CD4-positive, alpha-beta memory T cell (primary cell): ENCODE data around the gene FAM118A. TPM values are rescaled to one million over a fixed set of nuclear protein-coding genes. Genes with fewer than 3 reads are reported as not detected.
A peak's percentile ranks its signal among the peaks of the same experiment; 100 is the strongest.
"Not testable (repeated sequence)": the region's sequence is repeated elsewhere in the genome, so short reads cannot be mapped to it uniquely, and the experiment has no call there.

ENCODE experiments used
- CTCF ChIA-PET: fragments of 350-600 bp; sonication (Branson Sonifier 250); formaldehyde crosslinking; loops from one replicate; lab custom pipeline; 2021; ENCODE audit warnings: inconsistent platforms; ENCODE audit not compliant: partially characterized antibody; lab: Charles Lee
- POLR2A ChIA-PET: fragments of 350-600 bp; sonication (Branson Sonifier 250); formaldehyde crosslinking; loops from one replicate; lab custom pipeline; 2021; ENCODE audit not compliant: partially characterized antibody; lab: Charles Lee
- DNase-seq, 5 donors: peaks; one replicate each; pipeline versions ENCODE4 v3.0.0 to v3.0.0-alpha.2; 2020 to 2022; ENCODE audit warnings: mixed read lengths in 1 of 5
- H3K27ac ChIP-seq: one replicate; pipeline ENCODE4 v1.7.0; 2013; ENCODE audit warnings: low read depth, low read length
- H3K27me3 ChIP-seq: 2 replicates; pipeline ENCODE4 v1.7.0; 2013; ENCODE audit warnings: mild to moderate bottlenecking, low read length, moderate library complexity; ENCODE audit not compliant: insufficient read depth
- H3K36me3 ChIP-seq: 2 replicates; pipeline ENCODE4 v1.7.0; 2013; ENCODE audit warnings: mild to moderate bottlenecking, low read length, moderate library complexity; ENCODE audit not compliant: insufficient read depth
- H3K4me1 ChIP-seq: 2 replicates; pipeline ENCODE4 v1.7.0; 2013; ENCODE audit warnings: mild to moderate bottlenecking, low read length, moderate library complexity; ENCODE audit not compliant: insufficient read depth
- H3K4me3 ChIP-seq, 2 donors: one replicate each; pipeline ENCODE4 v1.7.0; 2013; ENCODE audit warnings: low read length in 2 of 2, mild to moderate bottlenecking in 1 of 2
- H3K9me3 ChIP-seq, 2 donors: one replicate each; pipeline ENCODE4 v1.7.0; 2013; ENCODE audit warnings: low read length in 2 of 2, control low read depth in 1 of 2; ENCODE audit not compliant: control insufficient read depth in 1 of 2
- H3K27ac Mint-ChIP-seq, 7 donors: one replicate each; pipeline ENCODE4 v1.8.0; 2020 to 2021; ENCODE audit warnings: mixed read lengths in 7 of 7, mild to moderate bottlenecking in 6 of 7, inconsistent platforms in 3 of 7, moderate library complexity in 3 of 7
- H3K27me3 Mint-ChIP-seq, 2 donors: one replicate each; pipeline ENCODE4 v1.8.0; 2020 to 2021; ENCODE audit warnings: mixed read lengths in 2 of 2
- H3K36me3 Mint-ChIP-seq, 2 donors: one replicate each; pipeline ENCODE4 v1.8.0; 2020 to 2021; ENCODE audit warnings: mixed read lengths in 2 of 2, inconsistent platforms in 1 of 2, mild to moderate bottlenecking in 1 of 2
- H3K4me1 Mint-ChIP-seq, 4 donors: one replicate each; pipeline ENCODE4 v1.8.0; 2020 to 2021; ENCODE audit warnings: mixed read lengths in 4 of 4, mild to moderate bottlenecking in 1 of 4
- H3K4me3 Mint-ChIP-seq, 8 donors: one replicate each; pipeline ENCODE4 v1.8.0; 2020 to 2021; ENCODE audit warnings: mixed read lengths in 8 of 8, mild to moderate bottlenecking in 7 of 8, moderate library complexity in 6 of 8, inconsistent platforms in 3 of 8
- H3K9me3 Mint-ChIP-seq, 8 donors: one replicate each; pipeline ENCODE4 v1.8.0; 2020 to 2021; ENCODE audit warnings: mixed read lengths in 8 of 8, mild to moderate bottlenecking in 5 of 8, inconsistent platforms in 3 of 8, moderate library complexity in 1 of 8
- intact Hi-C: fragments of 100-400 bp; cut with micrococcal nuclease; formaldehyde crosslinking; loops from one replicate; pipeline ENCODE4 v1.15.1; 2023
- polyA plus RNA-seq, 2 donors: library from polyadenylated mRNA; unstranded; fragments of 300-500 nt; fragmentation: Illumina TruSeq; gene quantifications; one replicate each; pipeline ENCODE4 v1.2.3, GENCODE V29; 2021
- total RNA-seq, 2 experiments: library from RNA; stranded (reverse); gene quantifications; one replicate each; pipeline ENCODE4 v1.2.3, GENCODE V29; 2021

Gene FAM118A
- total and polyA plus RNA-seq, 4 experiments from 2014 or later, result 34.5 to 122 (median 85.1) TPM

GRCh38 chr22:45294030-45294429 is 15.7 kb upstream of the FAM118A start:
- Mint-ChIP-seq H3K27ac (peak overlapping the region in 3 of 7 donors; percentile 27 to 87 (median 47)), H3K4me3 (no peak overlapping the region), H3K36me3 (no peaks in the 10 kb centered on the region), H3K9me3 (no peaks in the 10 kb centered on the region), H3K4me1 (peaks cover 10 to 25% (median 12%) of the 10 kb centered on the region in 4 donors), H3K27me3 (no peaks in the 10 kb centered on the region)
- H3K4me1 ChIP-seq, result peaks cover 21% of the 10 kb centered on the region
- intact Hi-C loops, result no loop called here
- H3K36me3 ChIP-seq, result no peaks in the 10 kb centered on the region
- no peaks in the 10 kb centered on the region for H3K27me3 ChIP-seq
- H3K27ac ChIP-seq, result no peak overlapping the region
- no peak overlapping the region for H3K4me3 ChIP-seq
- ChIA-PET CTCF (no interaction called here), POLR2A (no interaction called here)
- no peaks in the 10 kb centered on the region for H3K9me3 ChIP-seq
- no peak for DNase-seq

- POLR2A ChIA-PET, result interaction anchor here (4.1 to 4.5 kb wide), 2 partner anchors 15 to 22 kb away, joined by 27 to 30 read pairs; partner anchors contain the start of gene FAM118A
- intact Hi-C loops, result not testable (repeated sequence)
Measured at GRCh38 chr22:45295004-45295403, 14.7 kb upstream of the FAM118A start.

GRCh38 chr22:45295492-45295891 is 14.2 kb upstream of the FAM118A start:
- no peaks in the 10 kb centered on the region for H3K27me3 Mint-ChIP-seq
- H3K27ac Mint-ChIP-seq, result peak overlapping the region in 4 of 7 donors; percentile 42 to 89 (median 78)
- H3K27ac ChIP-seq, result no peak overlapping the region
- intact Hi-C loops, result no loop called here
- H3K9me3 Mint-ChIP-seq, result no peaks in the 10 kb centered on the region
- H3K4me3 ChIP-seq, result no peak overlapping the region
- H3K9me3 ChIP-seq, result no peaks in the 10 kb centered on the region
- H3K4me1 ChIP-seq, result peaks cover 21% of the 10 kb centered on the region
- no peaks in the 10 kb centered on the region for H3K36me3 Mint-ChIP-seq
- ChIA-PET CTCF (interaction anchor here (0.9 kb wide), 1 partner anchor 23 kb away, joined by 5 read pairs; no protein-coding TSS in a partner anchor), POLR2A (interaction anchor here (4.1 to 4.5 kb wide), 2 partner anchors 14 to 22 kb away, joined by 27 to 30 read pairs; partner anchors contain the start of gene FAM118A)
- no peak for DNase-seq
- peak overlapping the region in 1 of 8 donors; percentile 5 for H3K4me3 Mint-ChIP-seq
- H3K36me3 ChIP-seq, result no peaks in the 10 kb centered on the region
- peaks cover 10 to 25% (median 12%) of the 10 kb centered on the region in 4 donors for H3K4me1 Mint-ChIP-seq
- no peaks in the 10 kb centered on the region for H3K27me3 ChIP-seq

More at GRCh38 chr22:45295004-45295403, 14.7 kb upstream of the FAM118A start:
- not testable (repeated sequence) for H3K27ac ChIP-seq, H3K9me3 Mint-ChIP-seq, H3K9me3 ChIP-seq, H3K4me3 ChIP-seq, H3K36me3 Mint-ChIP-seq, DNase-seq, H3K36me3 ChIP-seq, H3K27me3 ChIP-seq, H3K27me3 Mint-ChIP-seq, H3K4me3 Mint-ChIP-seq
- H3K4me1 Mint-ChIP-seq, result peaks cover 10 to 25% (median 12%) of the 10 kb centered on the region in 4 donors
- H3K4me1 ChIP-seq, result peaks cover 21% of the 10 kb centered on the region
- CTCF ChIA-PET, result interaction anchor here (0.6 kb wide), 1 partner anchor 24 kb away, joined by 3 read pairs; no protein-coding TSS in a partner anchor
- peak overlapping the region in 2 of 7 donors; percentile 55 to 74 for H3K27ac Mint-ChIP-seq

- H3K27me3 ChIP-seq, result no peaks in the 10 kb centered on the region
- peak overlapping the region in 7 of 8 donors; percentile 37 to 74 (median 49) for H3K4me3 Mint-ChIP-seq
- ChIA-PET POLR2A (interaction anchor here (1.2 to 4.5 kb wide), 4 partner anchors 13 to 50 kb away, joined by 5 to 30 read pairs (median 16); partner anchors contain the start of gene FAM118A), CTCF (interaction anchor here (0.9 to 1.4 kb wide), 2 partner anchors 21 to 141 kb away, joined by 5 read pairs; no protein-coding TSS in a partner anchor)
- peak overlapping the region in 1 of 2 donors; percentile 33 for H3K4me3 ChIP-seq
- peaks cover 21% of the 10 kb centered on the region for H3K4me1 ChIP-seq
- H3K27ac Mint-ChIP-seq, result peak overlapping the region; percentile 80 to 94 (median 91)
- peak in 4 of 5 donors; percentile 56 to 66 (median 64) for DNase-seq
- peaks cover 10 to 25% (median 12%) of the 10 kb centered on the region in 4 donors for H3K4me1 Mint-ChIP-seq
- no peaks in the 10 kb centered on the region for H3K27me3 Mint-ChIP-seq
- intact Hi-C loops, result loop anchor here (1.0 kb wide), 1 partner anchor 22 kb away; no protein-coding TSS in a partner anchor
- H3K36me3 ChIP-seq, result no peaks in the 10 kb centered on the region
- peak overlapping the region; percentile 57 for H3K27ac ChIP-seq
- no peaks in the 10 kb centered on the region for H3K9me3 Mint-ChIP-seq
- no peaks in the 10 kb centered on the region for H3K36me3 Mint-ChIP-seq
- H3K9me3 ChIP-seq, result no peaks in the 10 kb centered on the region
Measured at GRCh38 chr22:45296628-45297297, 13.0 kb upstream of the FAM118A start.

- Histone ChIP-seq H3K9me3 (no peaks in the 10 kb centered on the region), H3K4me1 (peaks cover 21% of the 10 kb centered on the region), H3K27me3 (no peaks in the 10 kb centered on the region), H3K36me3 (no peaks in the 10 kb centered on the region), H3K4me3 (no peak overlapping the region), H3K27ac (no peak overlapping the region)
- no peak overlapping the region for H3K4me3 Mint-ChIP-seq
- no peaks in the 10 kb centered on the region for H3K9me3 Mint-ChIP-seq
- H3K27me3 Mint-ChIP-seq, result no peaks in the 10 kb centered on the region
- H3K27ac Mint-ChIP-seq, result peak overlapping the region in 3 of 7 donors; percentile 19 to 35 (median 22)
- DNase-seq, result no peak
- POLR2A ChIA-PET, result interaction anchor here (1.6 to 4.5 kb wide), 4 partner anchors 10 to 18 kb away, joined by 3 to 30 read pairs (median 18); partner anchors contain the start of gene FAM118A
- intact Hi-C loops, result no loop called here
- no peaks in the 10 kb centered on the region for H3K36me3 Mint-ChIP-seq
- CTCF ChIA-PET, result interaction anchor here (1.2 kb wide), 1 partner anchor 28 kb away, joined by 3 read pairs; no protein-coding TSS in a partner anchor
- peaks cover 10 to 25% (median 12%) of the 10 kb centered on the region in 4 donors for H3K4me1 Mint-ChIP-seq
Measured at GRCh38 chr22:45298934-45299505, 10.7 kb upstream of the FAM118A start.

- POLR2A ChIA-PET, result no interaction called here
- Histone ChIP-seq H3K9me3 (no peaks in the 10 kb centered on the region), H3K27ac (no peak overlapping the region), H3K27me3 (no peaks in the 10 kb centered on the region), H3K36me3 (no peaks in the 10 kb centered on the region), H3K4me3 (no peak overlapping the region), H3K4me1 (no peaks in the 10 kb centered on the region)
- Mint-ChIP-seq H3K27me3 (no peaks in the 10 kb centered on the region), H3K27ac (no peak overlapping the region), H3K9me3 (no peaks in the 10 kb centered on the region), H3K4me3 (no peak overlapping the region), H3K36me3 (no peaks in the 10 kb centered on the region), H3K4me1 (peaks cover 0 to 2% (median under 1%) of the 10 kb centered on the region in 4 donors)
- DNase-seq, result no peak
- CTCF ChIA-PET, result no interaction called here
- intact Hi-C loops, result no loop called here
Measured at GRCh38 chr22:45302751-45303150, 7.0 kb upstream of the FAM118A start.

- no peak overlapping the region for H3K27ac Mint-ChIP-seq
- H3K27me3 Mint-ChIP-seq, result no peaks in the 10 kb centered on the region
- no peaks in the 10 kb centered on the region for H3K36me3 Mint-ChIP-seq
- intact Hi-C loops, result no loop called here
- H3K27me3 ChIP-seq, result no peaks in the 10 kb centered on the region
- H3K36me3 ChIP-seq, result no peaks in the 10 kb centered on the region
- ChIA-PET POLR2A (no interaction called here), CTCF (no interaction called here)
- no peak for DNase-seq
- no peak overlapping the region for H3K27ac ChIP-seq
- no peaks in the 10 kb centered on the region for H3K4me1 ChIP-seq
- no peak overlapping the region for H3K4me3 ChIP-seq
- H3K4me1 Mint-ChIP-seq, result peaks cover 0 to 2% (median 0%) of the 10 kb centered on the region in 4 donors
- no peak overlapping the region for H3K4me3 Mint-ChIP-seq
- no peaks in the 10 kb centered on the region for H3K9me3 Mint-ChIP-seq
- H3K9me3 ChIP-seq, result no peaks in the 10 kb centered on the region
Measured at GRCh38 chr22:45303181-45303580, 6.6 kb upstream of the FAM118A start.
